K562 (cell line): ENCODE data around the gene GCH1. TPM values are rescaled to one million over a fixed set of nuclear protein-coding genes. Genes with fewer than 3 reads are reported as not detected.

ENCODE experiments used
- ATAC-seq: fragments of 200-7000 bp; cut with Tn5 transposase; 3 replicates; pipeline ENCODE4 v1.9.1; 2020; ENCODE audit warnings: moderate library complexity
- BruUV-seq: library from RNA; stranded (reverse); fragments of 400-500 nt; replicated peaks from 2 replicates; lab custom pipeline; 2021; lab: Mats Ljungman, UMichigan
- CTCF ChIA-PET: fragments of 300-600 bp; formaldehyde crosslinking; extraction: SDS; loops from one replicate; lab custom pipeline; 2021; ENCODE audit warnings: low intra/inter-chr PET ratio; lab: Yijun Ruan, JAX
- POLR2A ChIA-PET: fragments of 300-600, 350-650 bp; sonication (Branson Sonifier 250); formaldehyde crosslinking; extraction: SDS; loops from one replicate; lab custom pipeline; 2021; ENCODE audit warnings: antibody characterized with exemption, inconsistent platforms; lab: Yijun Ruan, JAX
- DNase-seq, 4 experiments: peaks; one replicate each; pipeline versions ENCODE4 v3.0.0 to v3.0.0-alpha.2; 2011 to 2018; ENCODE audit warnings: low spot score in 3 of 4, mixed read lengths in 3 of 4; ENCODE audit errors: extremely low read depth in 1 of 4
- FAIRE-seq: peaks from 2 replicates; lab custom pipeline; 2011; peaks lifted over from hg19 to GRCh38; lab: Jason Lieb, UNC
- H2AFZ ChIP-seq: 2 replicates; pipeline ENCODE4 v1.6.0; 2011; ENCODE audit warnings: low read depth, low read length, control low read depth, inconsistent platforms
- H3K27ac ChIP-seq: fragments of 200-600 bp; 3 replicates; pipeline ENCODE4 v1.8.0; 2011; ENCODE audit warnings: low read depth, mild to moderate bottlenecking, control low read depth, inconsistent platforms, low read length, moderate library complexity, mixed read lengths; ENCODE audit errors: extremely low read depth
- H3K27me3 ChIP-seq, 2 experiments: fragments of 300-600 bp in 1 of 2; 2 replicates in 1 of 2; 3 replicates in 1 of 2; pipeline versions ENCODE4 v1.6.0 to v1.8.0; 2011; ENCODE audit warnings: inconsistent platforms in 2 of 2, low read length in 2 of 2, mild to moderate bottlenecking in 1 of 2, mixed read lengths in 1 of 2, moderate library complexity in 1 of 2; ENCODE audit not compliant: control insufficient read depth in 2 of 2, insufficient read depth in 2 of 2
- H3K36me3 ChIP-seq: fragments of 300-600 bp; 3 replicates; pipeline ENCODE4 v1.8.0; 2011; ENCODE audit warnings: mild to moderate bottlenecking, low read length, inconsistent platforms; ENCODE audit not compliant: control insufficient read depth, insufficient read depth
- H3K4me1 ChIP-seq, 2 experiments: fragments of 200-600 bp in 1 of 2; replicated peaks in 1 of 2; 2 replicates in 1 of 2; 3 replicates in 1 of 2; pipeline versions ENCODE4 v1.5.1 to v1.8.0; 2011; ENCODE audit warnings: inconsistent platforms in 2 of 2, low read length in 2 of 2, mild to moderate bottlenecking in 1 of 2, mixed read lengths in 1 of 2, moderate library complexity in 1 of 2; ENCODE audit not compliant: control insufficient read depth in 2 of 2, insufficient read depth in 2 of 2
- H3K4me2 ChIP-seq: 2 replicates; pipeline ENCODE4 v1.6.1; 2011; ENCODE audit warnings: low read length, control low read depth, inconsistent platforms, mixed read lengths; ENCODE audit not compliant: insufficient read depth
- H3K4me3 ChIP-seq: fragments of 200-600 bp; sonication (generic), shearing (Covaris generic); 2 replicates; pipeline ENCODE4 v1.5.1; 2016; ENCODE audit warnings: control low read depth, inconsistent platforms
- H3K79me2 ChIP-seq: fragments of 200-600 bp; 3 replicates; pipeline ENCODE4 v1.8.0; 2011; ENCODE audit warnings: low read length, inconsistent platforms; ENCODE audit not compliant: control insufficient read depth, insufficient read depth
- H3K9ac ChIP-seq, 2 experiments: 2 replicates each; pipeline versions ENCODE4 v1.6.0 to v1.6.1; 2011; ENCODE audit warnings: low read depth in 2 of 2, low read length in 2 of 2, control low read depth in 1 of 2, inconsistent platforms in 1 of 2, mild to moderate bottlenecking in 1 of 2, mixed read lengths in 1 of 2; ENCODE audit not compliant: insufficient read depth in 1 of 2
- H3K9me1 ChIP-seq: one replicate; pipeline ENCODE4 v1.6.0; 2011; ENCODE audit warnings: inconsistent platforms, mild to moderate bottlenecking, low read length, moderate library complexity; ENCODE audit not compliant: control insufficient read depth, insufficient read depth
- H3K9me3 ChIP-seq: replicated peaks from 2 replicates; pipeline ENCODE4 v1.5.1; 2011; ENCODE audit warnings: low read depth, low read length, inconsistent platforms; ENCODE audit not compliant: control insufficient read depth, insufficient read depth
- H4K20me1 ChIP-seq: replicated peaks from 2 replicates; pipeline ENCODE4 v1.6.1; 2011; ENCODE audit warnings: low read length, inconsistent platforms, mixed read lengths; ENCODE audit not compliant: control insufficient read depth, insufficient read depth
- HDAC8 ChIP-seq: fragments of 450-650 bp; IDR thresholded peaks from 2 replicates; pipeline ENCODE4 v1.6.1; 2016; ENCODE audit warnings: mild to moderate bottlenecking, missing genetic modification characterization, moderate library complexity, missing compliant biosample characterization
- MEF2D ChIP-seq: conservative IDR thresholded peaks from 2 replicates; pipeline ENCODE4 v1.6.1; 2016; ENCODE audit warnings: low read depth, missing genetic modification characterization, missing compliant biosample characterization
- NFIC ChIP-seq: fragments of 450-650 bp; IDR thresholded peaks from 2 replicates; pipeline ENCODE4 v1.6.1; 2017; ENCODE audit warnings: mild to moderate bottlenecking, inconsistent platforms
- RREB1 ChIP-seq: fragments of 250-450 bp; sonication (Bioruptor Pico); IDR thresholded peaks from 2 replicates; pipeline ENCODE4 v1.4.0; 2020
- SAFB2 ChIP-seq: fragments of 200-400 bp; formaldehyde crosslinking; IDR thresholded peaks from 2 replicates; pipeline ENCODE4 v1.6.1; 2018; ENCODE audit warnings: borderline replicate concordance, low read length, low read depth, moderate library complexity; ENCODE audit not compliant: severe bottlenecking
- in situ Hi-C: fragments of 300-500 bp; cut with MboI; formaldehyde crosslinking; loops from 4 replicates; pipeline ENCODE4 v1.15.0; 2018; ENCODE audit warnings: inconsistent platforms, mixed read lengths
- intact Hi-C: fragments of 100-400 bp; cut with micrococcal nuclease; formaldehyde crosslinking; loops from 2 replicates; pipeline ENCODE4 v1.14.2; 2022
- polyA plus RNA-seq, 8 experiments: library from polyadenylated mRNA; depleted of rRNA in 4 of 8; stranded (reverse) in 5 of 8; unstranded in 3 of 8; fragments of >200 nt; fragmentation: Nextera tagmentation in 2 of 8; fragmentation: Illumina TruSeq in 1 of 8; extraction: Ambion mirVana in 2 of 8; extraction: Trizol in 1 of 8; gene quantifications; 2 replicates each; pipeline versions ENCODE4 v1.2.1 to v1.2.3, GENCODE V29; 2011 to 2014; ENCODE audit warnings: inconsistent platforms in 1 of 8, missing spikeins in 1 of 8
- total RNA-seq, 7 experiments: library from RNA; depleted of rRNA in 6 of 7; stranded (reverse); fragments of >200 nt in 6 of 7; fragmentation: Illumina TruSeq in 2 of 7; extraction: Trizol in 2 of 7; gene quantifications; 2 replicates each; pipeline versions ENCODE4 v1.2.1 to v1.2.3, GENCODE V29; 2011 to 2021; ENCODE audit warnings: low replicate concordance in 1 of 7

Gene GCH1
- total and polyA plus RNA-seq, 9 of the 15 experiments (the other 6 are each of a cell fraction or from before 2014, with no cell fraction given) = 3.9 to 13.1 (median 6.5) TPM

DNA sequence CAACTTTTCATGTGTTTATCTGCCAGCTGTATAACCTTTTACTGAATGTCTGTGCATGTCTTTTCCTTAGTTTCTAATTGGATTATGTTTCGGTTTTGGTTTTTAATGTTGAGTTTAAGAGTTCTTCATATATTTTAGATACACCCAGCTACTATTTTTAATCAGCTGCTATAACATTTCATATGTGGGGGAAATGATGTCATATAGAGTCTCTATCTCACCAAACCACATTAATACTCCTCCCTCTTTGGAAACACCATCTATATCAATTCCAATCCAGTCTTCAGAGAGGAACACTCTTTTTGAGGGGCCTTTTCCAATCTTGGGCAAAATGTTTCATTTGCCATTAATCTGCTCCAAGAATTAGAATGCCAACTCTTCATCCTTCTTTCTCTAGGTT is 28.5 kb upstream of the GCH1 start (continued):
- TF ChIP-seq RREB1 (CRISPR knock-in tag) (no peak), SAFB2 (no peak), MEF2D (tag) (no peak)

DNA sequence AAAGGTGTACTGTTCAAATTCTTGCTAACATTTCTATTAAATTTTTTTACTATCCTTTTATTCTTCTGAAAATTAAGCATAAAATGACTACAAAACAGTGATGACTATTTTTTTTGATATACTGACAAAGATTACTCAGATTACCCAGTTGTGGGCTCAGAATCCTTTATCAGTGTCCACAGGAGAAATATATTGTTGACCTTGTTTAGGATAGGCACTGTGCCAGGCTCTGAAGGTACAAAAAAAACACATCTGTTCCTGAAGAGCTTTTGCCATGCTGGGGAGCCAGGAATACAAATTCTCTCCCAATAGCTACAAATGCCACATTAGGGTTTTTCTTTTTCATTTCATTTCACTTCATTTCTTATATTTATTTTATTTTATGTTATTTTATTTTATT is 26.9 kb upstream of the GCH1 start:
- in situ Hi-C loops = no loop called here
- DNase-seq (no peak), FAIRE-seq (no peak)
- Histone ChIP-seq H3K27me3 (no peaks in the 10 kb centered on the region), H3K79me2 (no peaks in the 10 kb centered on the region), H3K36me3 (no peaks in the 10 kb centered on the region), H3K27ac (no peak overlapping the region), H3K9me3 (no peaks in the 10 kb centered on the region), H4K20me1 (no peaks in the 10 kb centered on the region), H3K4me2 (no peak overlapping the region), H3K9me1 (no peaks in the 10 kb centered on the region)
- BruUV-seq = no TSS peak
- CTCF ChIA-PET = no interaction called here
- TF ChIP-seq HDAC8 (no peak), NFIC (0 out of 2 replicates have a peak, but pooled peaks have one; percentile 21)
- TF ChIP-seq, all 486 proteins: peak for 1
- Histone ChIP-seq H3K9ac (no peak overlapping the region), H2AFZ (no peak overlapping the region), H3K4me3 (no peak overlapping the region), H3K4me1 (no peaks in the 10 kb centered on the region)
- POLR2A ChIA-PET = no interaction called here
- intact Hi-C loops = no loop called here
- no peak for ATAC-seq
